Testis (tissue), 3 donors: ENCODE data around the gene TP53I11. TPM values are rescaled to one million over a fixed set of nuclear protein-coding genes. Genes with fewer than 3 reads are reported as not detected.

ENCODE experiments used
- DNase-seq: peaks from one replicate; pipeline ENCODE4 v3.0.0-alpha.2; 2019
- H3K27ac ChIP-seq, 2 donors: fragments of 200-600 bp; sonication (generic); one replicate each; pipeline ENCODE4 v1.5.1; 2019
- H3K27me3 ChIP-seq: fragments of 200-600 bp; sonication (generic); one replicate; pipeline ENCODE4 v1.5.1; 2019
- H3K36me3 ChIP-seq: fragments of 200-600 bp; sonication (generic); one replicate; pipeline ENCODE4 v1.5.1; 2017; ENCODE audit warnings: low read depth; ENCODE audit errors: missing control alignments
- H3K4me1 ChIP-seq: fragments of 200-600 bp; sonication (generic); one replicate; pipeline ENCODE4 v1.5.1; 2019
- H3K4me3 ChIP-seq, 2 donors: fragments of 200-600 bp; sonication (generic); one replicate each; pipeline ENCODE4 v1.5.1; 2017 to 2019
- H3K9me3 ChIP-seq: fragments of 200-600 bp; sonication (generic); one replicate; pipeline ENCODE4 v1.5.1; 2017
- CTCF ChIP-seq, 3 experiments: fragments of 450-650 bp in 2 of 3; fragments of 200-600 bp in 1 of 3; sonication (generic) in 1 of 3; IDR thresholded peaks; one replicate each; pipeline ENCODE4 v1.5.1; 2016 to 2019; ENCODE audit warnings: antibody characterized with exemption in 3 of 3, mild to moderate bottlenecking in 2 of 3, moderate library complexity in 1 of 3
- POLR2A ChIP-seq: fragments of 450-650 bp; IDR thresholded peaks from one replicate; pipeline ENCODE4 v1.6.1; 2017; ENCODE audit warnings: antibody characterized with exemption, mild to moderate bottlenecking, moderate library complexity
- WGBS, 2 donors: methylation state at CpG; one replicate each; pipeline ENCODE4 v1.1.5; 2018; 5-methylcytosine and 5-hydroxymethylcytosine counted together
- intact Hi-C: fragments of 100-400 bp; cut with DNase I; formaldehyde crosslinking; loops from one replicate; pipeline ENCODE4 v1.15.1; 2023; ENCODE audit warnings: low total_unique reads
- polyA plus RNA-seq: library from polyadenylated mRNA; stranded (reverse); fragments of 350-450 nt; fragmentation: Illumina TruSeq; extraction: RNeasy Lipid Tissue Mini Kit (QIAGEN cat#74804); gene quantifications from one replicate; pipeline ENCODE4 v1.2.3, GENCODE V29; 2014; ENCODE audit warnings: low read depth, low replicate concordance; ENCODE audit not compliant: insufficient read depth
- total RNA-seq, 2 donors: library from RNA; depleted of rRNA; stranded (reverse); fragments of >200 nt; gene quantifications; one replicate each; pipeline ENCODE4 v1.2.3, GENCODE V29; 2016

Gene TP53I11
- total and polyA plus RNA-seq, 3 donors from 2014 or later = 19.9 to 29.7 (median 28.7) TPM

DNA sequence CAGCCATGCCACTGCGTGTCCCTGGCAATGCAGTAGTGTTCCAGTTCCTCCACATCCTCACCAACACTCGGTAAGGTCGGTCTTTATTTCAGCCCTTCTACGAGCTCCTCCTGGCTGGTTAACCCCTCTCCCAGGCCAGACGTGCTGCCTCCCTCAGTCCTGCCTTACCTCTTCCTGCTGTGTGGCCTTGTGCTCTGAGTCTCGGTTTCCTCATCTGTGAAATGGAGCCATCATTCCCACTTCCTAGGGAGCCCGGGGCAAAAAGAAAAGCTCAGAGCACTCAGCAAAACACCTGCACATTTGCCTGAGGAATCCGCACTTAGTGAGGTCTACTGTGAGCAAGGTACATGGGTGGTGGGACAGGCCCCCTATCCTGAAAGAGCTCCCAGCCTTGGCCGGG lies 9.8 kb downstream of the TP53I11 start:
- TF ChIP-seq POLR2A (no peak), CTCF (IDR thresholded peaks at IDR 0.05) (no peak)
- intact Hi-C loops = no loop called here
- 87 to 90% methylated on average over 9 of the region's 9 CpGs for WGBS, 2 donors
- H3K27me3 ChIP-seq = no peaks in the 10 kb centered on the region
- H3K9me3 ChIP-seq = no peaks in the 10 kb centered on the region
- H3K4me3 ChIP-seq = no peak overlapping the region
- no peak for DNase-seq
- H3K27ac ChIP-seq = no peak overlapping the region
- H3K36me3 ChIP-seq = no peaks in the 10 kb centered on the region
- peaks cover 3% of the 10 kb centered on the region for H3K4me1 ChIP-seq

GRCh38 chr11:44940404-44940803 lies 10.3 kb downstream of the TP53I11 start:
- no peak overlapping the region for H3K27ac ChIP-seq

GRCh38 chr11:44939673-44940395 lies 10.8 kb downstream of the TP53I11 start:
- WGBS, 2 donors = 86 to 88% methylated on average over 21 to 22 of the region's 22 CpGs
- no peak overlapping the region for H3K27ac ChIP-seq
- TF ChIP-seq POLR2A = no peak
- no peak for TF ChIP-seq CTCF (IDR thresholded peaks at IDR 0.05)
- DNase-seq = no peak
- peaks cover 3% of the 10 kb centered on the region for H3K4me1 ChIP-seq
- H3K36me3 ChIP-seq = no peaks in the 10 kb centered on the region
- intact Hi-C loops = no loop called here
- no peaks in the 10 kb centered on the region for H3K27me3 ChIP-seq
- no peaks in the 10 kb centered on the region for H3K9me3 ChIP-seq
- H3K4me3 ChIP-seq = no peak overlapping the region

More at GRCh38 chr11:44940404-44940803, 10.3 kb downstream of the TP53I11 start:
- no peak overlapping the region for H3K4me3 ChIP-seq
- TF ChIP-seq CTCF (IDR thresholded peaks at IDR 0.05) (no peak), POLR2A (no peak)
- H3K36me3 ChIP-seq = no peaks in the 10 kb centered on the region
- intact Hi-C loops = no loop called here
- WGBS, 2 donors = 54 to 84% methylated on average over 7 of the region's 7 CpGs
- H3K9me3 ChIP-seq = no peaks in the 10 kb centered on the region
- H3K4me1 ChIP-seq = peaks cover 3% of the 10 kb centered on the region
- DNase-seq = no peak
- no peaks in the 10 kb centered on the region for H3K27me3 ChIP-seq

GRCh38 chr11:44938066-44938691 lies 12.5 kb downstream of the TP53I11 start:
- no peaks in the 10 kb centered on the region for H3K9me3 ChIP-seq
- TF ChIP-seq CTCF (IDR thresholded peaks at IDR 0.05) = no peak
- TF ChIP-seq POLR2A = no peak
- no peaks in the 10 kb centered on the region for H3K36me3 ChIP-seq
- H3K27me3 ChIP-seq = no peaks in the 10 kb centered on the region
- intact Hi-C loops = no loop called here
- no peak for DNase-seq
- no peak overlapping the region for H3K4me3 ChIP-seq
- H3K27ac ChIP-seq = no peak overlapping the region
- H3K4me1 ChIP-seq = peaks cover 3% of the 10 kb centered on the region
- WGBS, 2 donors = 81 to 93% methylated on average over 6 to 19 of the region's 19 CpGs
